HepG2 (cell line): ENCODE measurements around the gene FUBP3.

ENCODE experiments used
- CEBPB ChIP-seq: IDR thresholded peaks from 2 replicates; pipeline ENCODE4 v1.6.1; 2011; ENCODE audit warnings: low read depth, low read length, improper control_type of control experiment, borderline replicate concordance
- JUND ChIP-seq: sonication (generic); formaldehyde crosslinking; IDR thresholded peaks from 2 replicates; pipeline ENCODE4 v1.8.0; 2022; ENCODE audit warnings: mild to moderate bottlenecking, missing genetic modification reagents
- POLR2AphosphoS2 ChIP-seq: IDR thresholded peaks from 2 replicates; pipeline ENCODE4 v1.6.1; 2011; ENCODE audit warnings: low read depth, low read length, improper control_type of control experiment
- ZNF24 ChIP-seq: fragments of 450-650 bp; IDR thresholded peaks from 2 replicates; pipeline ENCODE4 v1.6.1; 2017; ENCODE audit warnings: antibody characterized with exemption, mild to moderate bottlenecking
- ZNF644 ChIP-seq: IDR thresholded peaks from 2 replicates; pipeline ENCODE4 v1.6.1; 2016; ENCODE audit warnings: low read depth
- TF ChIP-seq, protein P1 (sequence below): sonication (generic); formaldehyde crosslinking; IDR thresholded peaks from 2 replicates; pipeline ENCODE4 v1.5.0; 2020; ENCODE audit warnings: mild to moderate bottlenecking, missing genetic modification reagents, moderate library complexity
- TF ChIP-seq, protein P2 (sequence below), 2 experiments: IDR thresholded peaks; 2 replicates each; pipeline ENCODE4 v1.6.1; 2011 to 2012; ENCODE audit warnings: low read length in 2 of 2, borderline replicate concordance in 1 of 2, low read depth in 1 of 2, mild to moderate bottlenecking in 1 of 2, moderate library complexity in 1 of 2

DNA sequence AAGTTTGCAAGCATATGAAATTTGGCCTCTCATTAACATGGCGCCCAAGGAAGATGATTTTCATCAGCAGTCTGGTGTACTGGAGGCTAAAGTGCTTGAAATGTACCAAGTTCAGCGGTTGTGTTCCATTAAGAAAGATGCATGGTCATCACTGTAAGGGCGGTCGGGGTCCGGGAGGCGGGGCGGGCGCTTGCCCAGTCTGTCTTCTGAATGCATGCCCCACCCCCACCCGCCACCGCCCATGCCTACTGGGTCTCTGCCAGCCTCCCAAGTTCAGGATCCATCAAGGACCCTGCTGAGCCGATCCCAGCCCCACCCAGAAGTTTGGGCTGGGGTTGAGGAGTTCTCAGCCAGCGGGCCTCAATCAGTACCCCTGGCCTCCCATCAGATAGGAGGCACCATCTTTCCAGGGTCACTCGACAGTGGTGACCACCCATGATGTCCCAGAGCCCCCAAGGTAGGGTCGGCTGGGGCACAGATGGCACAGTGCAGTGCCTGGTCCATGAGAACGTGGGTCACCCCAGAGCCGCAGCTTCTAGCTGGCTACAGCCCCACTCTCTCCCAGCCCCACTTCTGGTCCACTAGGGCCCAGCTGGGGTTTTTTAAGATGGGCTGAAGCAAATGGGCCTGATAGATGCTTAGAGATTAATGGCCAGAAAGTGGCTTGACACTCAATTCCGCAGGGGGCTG lies 60.6 kb downstream of the FUBP3 start:
- TF ChIP-seq ZNF644 (CRISPR knock-in tag) = no peak
- TF ChIP-seq, protein P1, sequence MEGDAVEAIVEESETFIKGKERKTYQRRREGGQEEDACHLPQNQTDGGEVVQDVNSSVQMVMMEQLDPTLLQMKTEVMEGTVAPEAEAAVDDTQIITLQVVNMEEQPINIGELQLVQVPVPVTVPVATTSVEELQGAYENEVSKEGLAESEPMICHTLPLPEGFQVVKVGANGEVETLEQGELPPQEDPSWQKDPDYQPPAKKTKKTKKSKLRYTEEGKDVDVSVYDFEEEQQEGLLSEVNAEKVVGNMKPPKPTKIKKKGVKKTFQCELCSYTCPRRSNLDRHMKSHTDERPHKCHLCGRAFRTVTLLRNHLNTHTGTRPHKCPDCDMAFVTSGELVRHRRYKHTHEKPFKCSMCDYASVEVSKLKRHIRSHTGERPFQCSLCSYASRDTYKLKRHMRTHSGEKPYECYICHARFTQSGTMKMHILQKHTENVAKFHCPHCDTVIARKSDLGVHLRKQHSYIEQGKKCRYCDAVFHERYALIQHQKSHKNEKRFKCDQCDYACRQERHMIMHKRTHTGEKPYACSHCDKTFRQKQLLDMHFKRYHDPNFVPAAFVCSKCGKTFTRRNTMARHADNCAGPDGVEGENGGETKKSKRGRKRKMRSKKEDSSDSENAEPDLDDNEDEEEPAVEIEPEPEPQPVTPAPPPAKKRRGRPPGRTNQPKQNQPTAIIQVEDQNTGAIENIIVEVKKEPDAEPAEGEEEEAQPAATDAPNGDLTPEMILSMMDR = no peak
- TF ChIP-seq ZNF24 = no peak
- no peak for TF ChIP-seq CEBPB
- TF ChIP-seq JUND (CRISPR knock-in tag) = no peak
- TF ChIP-seq POLR2AphosphoS2 = no peak
- TF ChIP-seq, protein P2, sequence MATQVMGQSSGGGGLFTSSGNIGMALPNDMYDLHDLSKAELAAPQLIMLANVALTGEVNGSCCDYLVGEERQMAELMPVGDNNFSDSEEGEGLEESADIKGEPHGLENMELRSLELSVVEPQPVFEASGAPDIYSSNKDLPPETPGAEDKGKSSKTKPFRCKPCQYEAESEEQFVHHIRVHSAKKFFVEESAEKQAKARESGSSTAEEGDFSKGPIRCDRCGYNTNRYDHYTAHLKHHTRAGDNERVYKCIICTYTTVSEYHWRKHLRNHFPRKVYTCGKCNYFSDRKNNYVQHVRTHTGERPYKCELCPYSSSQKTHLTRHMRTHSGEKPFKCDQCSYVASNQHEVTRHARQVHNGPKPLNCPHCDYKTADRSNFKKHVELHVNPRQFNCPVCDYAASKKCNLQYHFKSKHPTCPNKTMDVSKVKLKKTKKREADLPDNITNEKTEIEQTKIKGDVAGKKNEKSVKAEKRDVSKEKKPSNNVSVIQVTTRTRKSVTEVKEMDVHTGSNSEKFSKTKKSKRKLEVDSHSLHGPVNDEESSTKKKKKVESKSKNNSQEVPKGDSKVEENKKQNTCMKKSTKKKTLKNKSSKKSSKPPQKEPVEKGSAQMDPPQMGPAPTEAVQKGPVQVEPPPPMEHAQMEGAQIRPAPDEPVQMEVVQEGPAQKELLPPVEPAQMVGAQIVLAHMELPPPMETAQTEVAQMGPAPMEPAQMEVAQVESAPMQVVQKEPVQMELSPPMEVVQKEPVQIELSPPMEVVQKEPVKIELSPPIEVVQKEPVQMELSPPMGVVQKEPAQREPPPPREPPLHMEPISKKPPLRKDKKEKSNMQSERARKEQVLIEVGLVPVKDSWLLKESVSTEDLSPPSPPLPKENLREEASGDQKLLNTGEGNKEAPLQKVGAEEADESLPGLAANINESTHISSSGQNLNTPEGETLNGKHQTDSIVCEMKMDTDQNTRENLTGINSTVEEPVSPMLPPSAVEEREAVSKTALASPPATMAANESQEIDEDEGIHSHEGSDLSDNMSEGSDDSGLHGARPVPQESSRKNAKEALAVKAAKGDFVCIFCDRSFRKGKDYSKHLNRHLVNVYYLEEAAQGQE (IDR thresholded peaks at IDR 0.05; ENCODE audit: borderline replicate concordance in 1 of 2, low read depth in 1 of 2, low read length in 2 of 2) = no peak
